Activated CD4-positive, alpha-beta T cell treated with anti-CD3 and anti-CD28 coated beads for 36 hours (primary cell): ENCODE data around the gene FASLG. TPM values are rescaled to one million over a fixed set of nuclear protein-coding genes. Genes with fewer than 3 reads are reported as not detected.

Experiments used
- ATAC-seq: fragments of 200-7000 bp; cut with Tn5 transposase; one replicate; pipeline ENCODE4 v1.10.0; 2021; ENCODE audit warnings: mild to moderate bottlenecking, moderate library complexity
- CTCF ChIA-PET: fragments of 350-600 bp; sonication (Branson Sonifier 250); formaldehyde crosslinking; loops from one replicate; lab custom pipeline; 2021; ENCODE audit warnings: antibody characterized with exemption; lab: Charles Lee
- POLR2A ChIA-PET: fragments of 350-600 bp; sonication (Branson Sonifier 250); formaldehyde crosslinking; loops from one replicate; lab custom pipeline; 2021; ENCODE audit warnings: antibody characterized with exemption, inconsistent platforms; lab: Charles Lee
- DNase-seq: peaks from one replicate; pipeline ENCODE4 v3.0.0-alpha.2; 2020
- H3K27ac Mint-ChIP-seq: one replicate; pipeline ENCODE4 v1.8.0; 2021; ENCODE audit warnings: mixed read lengths
- H3K27me3 Mint-ChIP-seq: one replicate; pipeline ENCODE4 v1.8.0; 2021; ENCODE audit warnings: mixed read lengths
- H3K36me3 Mint-ChIP-seq: one replicate; pipeline ENCODE4 v1.8.0; 2021; ENCODE audit warnings: low read depth, mixed read lengths
- H3K4me1 Mint-ChIP-seq: one replicate; pipeline ENCODE4 v1.8.0; 2021; ENCODE audit warnings: mixed read lengths
- H3K4me3 Mint-ChIP-seq: one replicate; pipeline ENCODE4 v1.8.0; 2021; ENCODE audit warnings: mild to moderate bottlenecking, moderate library complexity, mixed read lengths
- H3K9me3 Mint-ChIP-seq: one replicate; pipeline ENCODE4 v1.8.0; 2021; ENCODE audit warnings: low read depth, mixed read lengths
- intact Hi-C, 2 experiments: fragments of 100-400 bp; cut with DNase I in 1 of 2; cut with micrococcal nuclease in 1 of 2; formaldehyde crosslinking; loops; one replicate each; pipeline versions ENCODE4 v1.14.2 to v1.15.1; 2022 to 2024; cut with DNase I, micrococcal nuclease
- total RNA-seq, 2 experiments: library from RNA; stranded (reverse); gene quantifications; one replicate each; pipeline ENCODE4 v1.2.3, GENCODE V29; 2021

FASLG gene
- total RNA-seq, 2 experiments from 2014 or later: 3.6 to 4.0 TPM

DNA sequence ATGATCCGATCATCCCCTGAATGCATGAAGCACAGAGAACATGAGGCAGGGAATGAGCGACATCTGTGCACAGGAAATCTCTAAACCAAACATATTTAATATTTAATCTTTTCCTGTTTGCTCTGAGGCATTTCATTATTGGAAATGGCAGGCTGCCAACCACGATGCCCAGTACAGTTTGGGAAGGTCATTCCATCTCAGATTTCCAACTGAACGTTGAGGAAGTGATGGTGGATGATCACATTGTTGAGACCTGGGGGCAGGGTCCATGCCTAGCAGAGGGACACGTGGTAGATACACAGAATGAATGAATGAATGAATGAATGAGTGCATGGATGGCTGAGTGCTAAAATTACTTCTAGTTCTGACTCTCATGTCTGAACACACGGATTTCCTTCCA, 15.9 kb upstream of the FASLG start:
- intact Hi-C loops: loop anchor here in 1 of 2 experiments (10.0 kb wide), 1 partner anchor 1512 kb away; the partner anchor contains the start of gene RABGAP1L
- Mint-ChIP-seq H3K4me3 (no peak overlapping the region), H3K27ac (no peak overlapping the region), H3K9me3 (peaks cover 2% of the 10 kb centered on the region), H3K36me3 (no peaks in the 10 kb centered on the region), H3K4me1 (peaks cover 93% of the 10 kb centered on the region), H3K27me3 (peaks cover 36% of the 10 kb centered on the region)
- DNase-seq (no peak), ATAC-seq (no peak)
- ChIA-PET POLR2A (no interaction called here), CTCF (interaction anchor here (0.6 to 6.7 kb wide), 4 partner anchors 11 to 76 kb away, joined by 3 to 39 read pairs (median 3); no protein-coding TSS in a partner anchor)

GRCh38 chr1:172646653-172647052, 12.2 kb upstream of the FASLG start:
- POLR2A ChIA-PET: interaction anchor here (0.7 to 1.2 kb wide), 2 partner anchors 24 to 52 kb away, joined by 3 read pairs; no protein-coding TSS in a partner anchor

GRCh38 chr1:172647110-172647564, 11.8 kb upstream of the FASLG start:
- no peak overlapping the region for H3K4me3 Mint-ChIP-seq
- ChIA-PET POLR2A (interaction anchor here (0.7 to 1.2 kb wide), 2 partner anchors 24 to 51 kb away, joined by 3 read pairs; no protein-coding TSS in a partner anchor), CTCF (interaction anchor here (1.0 kb wide), 1 partner anchor 81 kb away, joined by 6 read pairs; no protein-coding TSS in a partner anchor)

More at GRCh38 chr1:172646653-172647052, 12.2 kb upstream of the FASLG start:
- Mint-ChIP-seq H3K27me3 (peaks cover 30% of the 10 kb centered on the region), H3K36me3 (no peaks in the 10 kb centered on the region), H3K4me3 (no peak overlapping the region), H3K4me1 (peaks cover 59% of the 10 kb centered on the region), H3K27ac (peak overlapping the region; percentile 13), H3K9me3 (no peaks in the 10 kb centered on the region)
- intact Hi-C loops: loop anchor here (1.0 to 10.0 kb wide), 2 partner anchors 7 to 1508 kb away; partner anchors contain the start of gene RABGAP1L (in 1 of the 2)
- DNase-seq (no peak), ATAC-seq (no peak)
- CTCF ChIA-PET: no interaction called here

DNA sequence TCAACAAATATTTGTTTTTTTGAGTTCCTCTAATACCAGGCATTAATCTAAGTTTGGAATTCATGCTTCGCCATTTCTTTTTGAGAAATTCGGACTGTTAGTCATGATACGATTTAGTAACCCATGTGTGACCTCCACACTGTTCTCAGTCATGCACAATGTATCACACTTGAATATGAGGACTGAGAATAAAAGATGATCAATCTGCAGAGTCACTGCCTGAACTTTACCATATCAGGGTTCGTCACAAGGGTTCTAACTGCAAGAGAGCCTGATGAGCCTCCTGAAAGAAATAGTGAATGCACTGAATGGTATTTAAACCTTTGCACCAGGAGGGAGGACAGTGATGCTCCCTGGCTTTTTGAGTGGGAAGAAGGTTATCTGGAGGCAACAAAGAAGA, 10.9 kb upstream of the FASLG start:
- ChIA-PET CTCF (interaction anchor here (1.0 kb wide), 1 partner anchor 80 kb away, joined by 6 read pairs; no protein-coding TSS in a partner anchor), POLR2A (no interaction called here)
- Mint-ChIP-seq H3K4me1 (peaks cover 47% of the 10 kb centered on the region), H3K27ac (no peak overlapping the region), H3K4me3 (no peak overlapping the region), H3K36me3 (no peaks in the 10 kb centered on the region), H3K9me3 (no peaks in the 10 kb centered on the region), H3K27me3 (peaks cover 25% of the 10 kb centered on the region)
- peak; percentile 20 for ATAC-seq
- intact Hi-C loops: loop anchor here (1.0 to 10.0 kb wide), 2 partner anchors 9 to 1507 kb away; partner anchors contain the start of gene RABGAP1L (in 1 of the 2)
- no peak for DNase-seq

More at GRCh38 chr1:172647110-172647564, 11.8 kb upstream of the FASLG start:
- peak; percentile 67 for ATAC-seq
- Mint-ChIP-seq H3K4me1 (peaks cover 55% of the 10 kb centered on the region), H3K9me3 (no peaks in the 10 kb centered on the region), H3K27me3 (peaks cover 28% of the 10 kb centered on the region), H3K36me3 (no peaks in the 10 kb centered on the region), H3K27ac (peak overlapping the region; percentile 35)
- peak; percentile 59 for DNase-seq
- intact Hi-C loops: loop anchor here (1.0 to 10.0 kb wide), 2 partner anchors 8 to 1508 kb away; partner anchors contain the start of gene RABGAP1L (in 1 of the 2)

DNA sequence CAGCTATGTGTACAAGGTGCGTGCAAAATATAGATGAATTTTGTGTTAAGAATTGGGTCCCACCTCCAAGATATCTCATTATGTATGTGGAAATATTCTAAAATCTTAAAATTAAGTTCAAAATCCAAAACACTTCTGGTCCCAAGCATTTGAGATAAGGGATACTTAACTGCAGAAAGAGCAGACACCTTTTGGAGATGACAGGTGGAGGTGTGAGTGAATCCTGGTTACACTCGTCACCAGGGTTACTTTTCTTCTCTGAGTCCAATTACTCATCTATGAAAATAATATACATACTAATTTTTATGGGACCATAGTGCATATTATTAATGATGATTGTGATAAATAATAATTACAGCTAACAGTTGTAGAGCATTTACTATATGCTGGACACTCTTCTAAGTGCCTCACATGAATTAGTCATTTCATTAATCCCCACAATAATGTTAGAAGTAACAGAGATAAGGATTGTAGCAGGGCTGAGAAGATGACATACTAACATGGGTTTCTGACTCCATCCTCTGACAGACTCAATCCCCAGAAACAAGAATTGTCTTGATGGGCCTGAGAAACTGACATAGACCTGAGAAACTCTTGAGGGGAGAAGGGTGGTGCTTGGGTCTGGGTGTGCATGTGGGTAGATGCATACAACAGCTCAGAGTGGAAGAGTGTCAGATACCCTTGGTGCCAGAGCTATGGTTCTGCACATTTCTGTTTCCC, 8.3 kb upstream of the FASLG start:
- H3K36me3 Mint-ChIP-seq: no peaks in the 10 kb centered on the region
- no peak overlapping the region for H3K4me3 Mint-ChIP-seq
- peaks cover 31% of the 10 kb centered on the region for H3K4me1 Mint-ChIP-seq
- no peak overlapping the region for H3K27ac Mint-ChIP-seq
- H3K27me3 Mint-ChIP-seq: peaks cover 14% of the 10 kb centered on the region
- intact Hi-C loops: no loop called here
- CTCF ChIA-PET: interaction anchor here (0.9 to 1.4 kb wide), 4 partner anchors 13 to 89 kb away, joined by 3 to 4 read pairs (median 3); no protein-coding TSS in a partner anchor
- POLR2A ChIA-PET: no interaction called here
- DNase-seq (no peak), ATAC-seq (no peak)
- H3K9me3 Mint-ChIP-seq: no peaks in the 10 kb centered on the region

- DNase-seq: no peak
- intact Hi-C loops: no loop called here
- H3K9me3 Mint-ChIP-seq: no peaks in the 10 kb centered on the region
- no peaks in the 10 kb centered on the region for H3K36me3 Mint-ChIP-seq
- H3K27ac Mint-ChIP-seq: no peak overlapping the region
- peaks cover 13% of the 10 kb centered on the region for H3K27me3 Mint-ChIP-seq
- H3K4me3 Mint-ChIP-seq: no peak overlapping the region
- CTCF ChIA-PET: no interaction called here
- no peak for ATAC-seq
- peaks cover 13% of the 10 kb centered on the region for H3K4me1 Mint-ChIP-seq
- POLR2A ChIA-PET: interaction anchor here (0.5 kb wide), 1 partner anchor 18 kb away, joined by 3 read pairs; no protein-coding TSS in a partner anchor
Measured at GRCh38 chr1:172653015-172653709, 5.7 kb upstream of the FASLG start.

DNA sequence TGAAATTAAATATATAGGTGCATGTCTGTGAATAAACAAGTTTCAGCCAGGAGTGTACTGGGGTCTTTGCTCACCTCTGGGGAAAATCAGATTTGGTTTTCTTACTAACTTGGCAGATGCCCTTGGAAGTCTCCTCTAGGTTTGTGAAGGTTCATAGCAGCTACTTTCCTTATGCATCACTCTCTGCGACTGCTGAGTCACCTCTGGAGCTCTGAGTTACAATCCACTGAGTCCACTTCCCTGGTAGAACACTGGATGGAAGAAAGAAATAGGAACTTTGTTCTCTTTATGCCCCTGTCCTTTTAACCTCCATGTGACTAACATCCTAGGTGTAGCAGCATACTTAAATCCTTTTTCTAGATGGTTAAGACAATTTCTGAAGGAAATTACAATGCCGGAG, 4.4 kb upstream of the FASLG start:
- Mint-ChIP-seq H3K9me3 (no peaks in the 10 kb centered on the region), H3K27me3 (peaks cover 9% of the 10 kb centered on the region), H3K36me3 (no peaks in the 10 kb centered on the region), H3K4me1 (peaks cover 24% of the 10 kb centered on the region), H3K27ac (no peak overlapping the region), H3K4me3 (no peak overlapping the region)
- CTCF ChIA-PET: interaction anchor here (1.1 kb wide), 1 partner anchor 11 kb away, joined by 3 read pairs; no protein-coding TSS in a partner anchor
- DNase-seq: peak; percentile 45
- POLR2A ChIA-PET: interaction anchor here (0.7 kb wide), 1 partner anchor 17 kb away, joined by 3 read pairs; no protein-coding TSS in a partner anchor
- peak; percentile 26 for ATAC-seq
- intact Hi-C loops: no loop called here

- H3K36me3 Mint-ChIP-seq: peaks cover 13% of the 10 kb centered on the region
- H3K4me1 Mint-ChIP-seq: peaks cover 42% of the 10 kb centered on the region
- no peak overlapping the region for H3K4me3 Mint-ChIP-seq
- peaks cover 15% of the 10 kb centered on the region for H3K27me3 Mint-ChIP-seq
- no peaks in the 10 kb centered on the region for H3K9me3 Mint-ChIP-seq
- no peak for DNase-seq
- intact Hi-C loops: no loop called here
- no peak overlapping the region for H3K27ac Mint-ChIP-seq
- ATAC-seq: no peak
- POLR2A ChIA-PET: no interaction called here
- CTCF ChIA-PET: interaction anchor here (0.6 to 1.2 kb wide), 2 partner anchors 15 to 17 kb away, joined by 3 to 4 read pairs; no protein-coding TSS in a partner anchor
Measured at GRCh38 chr1:172656576-172656975, 2.3 kb upstream of the FASLG start.

GRCh38 chr1:172657586-172657985, 1.3 kb upstream of the FASLG start:
- no peaks in the 10 kb centered on the region for H3K9me3 Mint-ChIP-seq
- no peak for DNase-seq
- intact Hi-C loops: no loop called here
- peaks cover 15% of the 10 kb centered on the region for H3K27me3 Mint-ChIP-seq
- no peak for ATAC-seq
- peaks cover 13% of the 10 kb centered on the region for H3K36me3 Mint-ChIP-seq
- ChIA-PET POLR2A (no interaction called here), CTCF (interaction anchor here (0.7 to 3.7 kb wide), 2 partner anchors 18 to 57 kb away, joined by 3 to 28 read pairs; no protein-coding TSS in a partner anchor)
- H3K4me3 Mint-ChIP-seq: no peak overlapping the region
- H3K27ac Mint-ChIP-seq: no peak overlapping the region
- H3K4me1 Mint-ChIP-seq: peaks cover 52% of the 10 kb centered on the region

- peak overlapping the region; percentile 78 for H3K4me3 Mint-ChIP-seq
- peaks cover 67% of the 10 kb centered on the region for H3K4me1 Mint-ChIP-seq
- no peak for DNase-seq
- peaks cover 44% of the 10 kb centered on the region for H3K36me3 Mint-ChIP-seq
- H3K9me3 Mint-ChIP-seq: peaks cover 7% of the 10 kb centered on the region
- no peak for ATAC-seq
- intact Hi-C loops: loop anchor here (5.0 to 10.0 kb wide), 3 partner anchors 34 to 234 kb away; partner anchors contain the start of gene SUCO (in 1 of the 2)
- ChIA-PET CTCF (interaction anchor here (0.6 to 3.9 kb wide), 6 partner anchors 9 to 81 kb away, joined by 3 to 28 read pairs (median 4); no protein-coding TSS in a partner anchor), POLR2A (interaction anchor here (0.8 to 0.9 kb wide), 3 partner anchors 9 to 22 kb away, joined by 3 read pairs; no protein-coding TSS in a partner anchor)
- peak overlapping the region; percentile 78 for H3K27ac Mint-ChIP-seq
- H3K27me3 Mint-ChIP-seq: peaks cover 13% of the 10 kb centered on the region
Measured at GRCh38 chr1:172661107-172661506, 2.2 kb downstream of the FASLG start.
